ENCODE results near the gene CTNNA3. TPM values are rescaled to one million over a fixed set of nuclear protein-coding genes. Genes with fewer than 3 reads are reported as not detected.
"Not testable (repeated sequence)": the region's sequence is repeated elsewhere in the genome, so short reads cannot be mapped to it uniquely, and the experiment has no call there.

CTNNA3 gene
- total and polyA plus RNA-seq, 2 donors from 2014 or later: 0.45 to 0.72 TPM

- H3K27me3 ChIP-seq (ENCODE audit: control insufficient read depth, insufficient read depth, low read length): no peaks in the 10 kb centered on the region
- TF ChIP-seq CTCF (IDR thresholded peaks at IDR 0.05; ENCODE audit: borderline replicate concordance, extremely low read depth, insufficient read depth): no peak
- intact Hi-C loops (cut with DNase I): no loop called here
- no peaks in the 10 kb centered on the region for H3K36me3 ChIP-seq (ENCODE audit: control insufficient read depth in 2 of 3, insufficient read depth in 3 of 3, low read length in 3 of 3)
- no peaks in the 10 kb centered on the region for H3K4me1 ChIP-seq (ENCODE audit: control insufficient read depth in 2 of 3, insufficient read depth in 2 of 3, low read depth in 1 of 3, low read length in 3 of 3)
- H3K9ac ChIP-seq (ENCODE audit: low read length in 3 of 3): no peak overlapping the region
- no peak for DNase-seq
- FAIRE-seq: no peak
- no peak overlapping the region for H3K27ac ChIP-seq (ENCODE audit: low read depth in 2 of 2, low read length in 2 of 2)
- H3K9me3 ChIP-seq (ENCODE audit: control insufficient read depth in 2 of 3, insufficient read depth in 1 of 3, low read length in 3 of 3): no peaks in the 10 kb centered on the region
- no peak overlapping the region for H3K4me3 ChIP-seq (ENCODE audit: low read length in 3 of 3)
These were observed 27.6 kb upstream of the CTNNA3 start for GRCh38 chr10:67723601-67724000.

- Histone ChIP-seq H3K36me3 (ENCODE audit: control insufficient read depth in 2 of 3, insufficient read depth in 3 of 3, low read length in 3 of 3) (no peaks in the 10 kb centered on the region), H3K27ac (ENCODE audit: low read depth in 2 of 2, low read length in 2 of 2) (no peak overlapping the region), H3K9ac (ENCODE audit: low read length in 3 of 3) (no peak overlapping the region), H3K4me3 (ENCODE audit: low read length in 3 of 3) (no peak overlapping the region), H3K9me3 (ENCODE audit: control insufficient read depth in 2 of 3, insufficient read depth in 1 of 3, low read length in 3 of 3) (no peaks in the 10 kb centered on the region), H3K27me3 (ENCODE audit: control insufficient read depth, insufficient read depth, low read length) (no peaks in the 10 kb centered on the region), H3K4me1 (ENCODE audit: control insufficient read depth in 2 of 3, insufficient read depth in 2 of 3, low read depth in 1 of 3, low read length in 3 of 3) (no peaks in the 10 kb centered on the region)
- intact Hi-C loops (cut with DNase I): no loop called here
- no peak for TF ChIP-seq CTCF (IDR thresholded peaks at IDR 0.05; ENCODE audit: borderline replicate concordance, extremely low read depth, insufficient read depth)
- FAIRE-seq: no peak
- no peak for DNase-seq
These were observed 26.1 kb upstream of the CTNNA3 start for GRCh38 chr10:67722113-67722512.

DNA sequence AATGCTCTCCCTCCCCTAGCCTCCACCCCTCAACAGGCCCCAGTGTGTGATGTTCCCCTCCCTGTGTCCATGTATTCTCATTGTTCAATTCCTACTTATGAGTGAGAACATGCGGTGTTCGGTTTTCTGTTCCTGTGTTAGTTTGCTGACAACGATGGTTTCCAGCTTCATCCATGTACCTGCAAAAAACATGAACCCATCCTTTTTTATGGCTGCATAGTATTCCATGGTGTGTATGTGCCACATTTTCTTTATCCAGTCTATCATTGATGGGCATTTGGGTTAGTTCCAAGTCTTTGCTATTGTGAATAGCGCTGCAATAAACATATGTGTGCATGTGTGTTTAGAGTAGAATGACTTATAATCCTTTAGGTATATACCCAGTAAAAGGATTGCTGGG, 20.5 kb upstream of the CTNNA3 start:
- DNase-seq; H3K27me3 ChIP-seq (ENCODE audit: control insufficient read depth, insufficient read depth, low read length); intact Hi-C loops (cut with DNase I); H3K9ac ChIP-seq (ENCODE audit: low read length in 3 of 3); H3K4me3 ChIP-seq (ENCODE audit: low read length in 3 of 3); H3K4me1 ChIP-seq (ENCODE audit: control insufficient read depth in 2 of 3, insufficient read depth in 2 of 3, low read depth in 1 of 3, low read length in 3 of 3); H3K27ac ChIP-seq (ENCODE audit: low read depth in 2 of 2, low read length in 2 of 2); H3K36me3 ChIP-seq (ENCODE audit: control insufficient read depth in 2 of 3, insufficient read depth in 3 of 3, low read length in 3 of 3); H3K9me3 ChIP-seq (ENCODE audit: control insufficient read depth in 2 of 3, insufficient read depth in 1 of 3, low read length in 3 of 3); FAIRE-seq: not testable (repeated sequence)

GRCh38 chr10:67705921-67706320, 9.9 kb upstream of the CTNNA3 start:
- intact Hi-C loops (cut with DNase I): no loop called here
- no peak for FAIRE-seq
- Histone ChIP-seq H3K27me3 (ENCODE audit: control insufficient read depth, insufficient read depth, low read length) (no peaks in the 10 kb centered on the region), H3K4me3 (ENCODE audit: low read length in 3 of 3) (no peak overlapping the region), H3K4me1 (ENCODE audit: control insufficient read depth in 2 of 3, insufficient read depth in 2 of 3, low read depth in 1 of 3, low read length in 3 of 3) (no peaks in the 10 kb centered on the region), H3K9me3 (ENCODE audit: control insufficient read depth in 2 of 3, insufficient read depth in 1 of 3, low read length in 3 of 3) (no peaks in the 10 kb centered on the region), H3K9ac (ENCODE audit: low read length in 3 of 3) (no peak overlapping the region), H3K36me3 (ENCODE audit: control insufficient read depth in 2 of 3, insufficient read depth in 3 of 3, low read length in 3 of 3) (no peaks in the 10 kb centered on the region), H3K27ac (ENCODE audit: low read depth in 2 of 2, low read length in 2 of 2) (no peak overlapping the region)
- DNase-seq: no peak
- TF ChIP-seq CTCF (IDR thresholded peaks at IDR 0.05; ENCODE audit: borderline replicate concordance, extremely low read depth, insufficient read depth): no peak

DNA sequence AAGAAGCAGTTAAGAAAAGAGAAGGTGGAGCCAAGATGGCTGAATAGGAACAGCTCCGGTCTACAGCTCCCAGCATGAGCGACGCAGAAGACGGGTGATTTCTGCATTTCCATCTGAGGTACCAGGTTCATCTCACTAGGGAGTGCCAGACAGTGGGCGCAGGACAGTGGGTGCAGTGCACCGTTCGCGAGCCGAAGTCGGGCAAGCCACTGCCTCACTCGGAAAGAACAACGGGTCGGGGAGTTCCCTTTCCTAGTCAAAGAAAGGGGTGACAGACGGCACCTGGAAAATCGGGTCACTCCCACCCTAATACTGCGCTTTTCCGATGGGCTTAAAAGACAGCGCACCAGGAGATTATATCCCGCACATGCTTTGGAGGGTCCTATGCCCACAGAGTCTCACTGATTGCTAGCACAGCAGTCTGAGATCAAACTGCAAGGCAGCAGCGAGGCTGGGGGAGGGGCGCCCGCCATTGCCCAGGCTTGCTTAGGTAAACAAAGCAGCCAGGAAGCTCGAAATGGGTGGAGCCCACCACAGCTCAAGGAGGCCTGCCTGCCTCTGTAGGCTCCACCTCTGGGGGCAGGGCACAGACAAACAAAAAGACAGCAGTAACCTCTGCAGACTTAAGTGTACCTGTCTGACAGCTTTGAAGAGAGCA, 3.7 kb upstream of the CTNNA3 start:
- not testable (repeated sequence) for DNase-seq; H3K27ac ChIP-seq (ENCODE audit: low read depth in 2 of 2, low read length in 2 of 2); H3K27me3 ChIP-seq (ENCODE audit: control insufficient read depth, insufficient read depth, low read length); H3K4me3 ChIP-seq (ENCODE audit: low read length in 3 of 3); FAIRE-seq; H3K4me1 ChIP-seq (ENCODE audit: control insufficient read depth in 2 of 3, insufficient read depth in 2 of 3, low read depth in 1 of 3, low read length in 3 of 3); H3K9me3 ChIP-seq (ENCODE audit: control insufficient read depth in 2 of 3, insufficient read depth in 1 of 3, low read length in 3 of 3); H3K9ac ChIP-seq (ENCODE audit: low read length in 3 of 3); H3K36me3 ChIP-seq (ENCODE audit: control insufficient read depth in 2 of 3, insufficient read depth in 3 of 3, low read length in 3 of 3)
- intact Hi-C loops (cut with DNase I): loop anchor here (10.0 kb wide), 1 partner anchor 75 kb away; no protein-coding TSS in a partner anchor

Data from kidney (tissue), 14 donors.